ENCODE measurements around the gene FCGBP.

FCGBP gene

DNA sequence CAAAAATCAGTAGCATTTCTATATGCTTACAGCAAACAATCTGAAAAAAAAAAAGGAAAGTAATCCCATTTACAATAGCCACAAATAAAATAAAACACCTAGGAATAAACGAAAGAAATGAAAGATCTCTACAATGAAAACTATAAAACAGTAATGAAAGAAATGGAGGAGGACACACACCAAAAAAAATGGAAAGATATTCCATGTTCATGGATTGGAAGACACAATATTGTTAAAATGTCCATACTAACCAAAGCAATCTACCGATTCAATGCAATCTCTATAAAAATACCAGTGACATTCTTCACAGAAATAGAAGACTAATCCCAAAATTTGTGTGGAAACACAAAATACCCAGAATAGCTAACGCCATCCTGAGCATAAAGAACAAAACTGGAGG is 4.7 kb downstream of the FCGBP start:
- Histone ChIP-seq H3K27me3 (replicated peaks; ENCODE audit: control insufficient read depth, insufficient read depth, low read length) (no peaks in the 10 kb centered on the region), H3K36me3 (ENCODE audit: control insufficient read depth, insufficient read depth, low read length) (no peaks in the 10 kb centered on the region), H3K4me3 (replicated peaks; ENCODE audit: low read depth, low read length) (no peak overlapping the region)
- DNase-seq (ENCODE audit: extremely low read depth, insufficient read length), result no peak
- TF ChIP-seq, protein P1, sequence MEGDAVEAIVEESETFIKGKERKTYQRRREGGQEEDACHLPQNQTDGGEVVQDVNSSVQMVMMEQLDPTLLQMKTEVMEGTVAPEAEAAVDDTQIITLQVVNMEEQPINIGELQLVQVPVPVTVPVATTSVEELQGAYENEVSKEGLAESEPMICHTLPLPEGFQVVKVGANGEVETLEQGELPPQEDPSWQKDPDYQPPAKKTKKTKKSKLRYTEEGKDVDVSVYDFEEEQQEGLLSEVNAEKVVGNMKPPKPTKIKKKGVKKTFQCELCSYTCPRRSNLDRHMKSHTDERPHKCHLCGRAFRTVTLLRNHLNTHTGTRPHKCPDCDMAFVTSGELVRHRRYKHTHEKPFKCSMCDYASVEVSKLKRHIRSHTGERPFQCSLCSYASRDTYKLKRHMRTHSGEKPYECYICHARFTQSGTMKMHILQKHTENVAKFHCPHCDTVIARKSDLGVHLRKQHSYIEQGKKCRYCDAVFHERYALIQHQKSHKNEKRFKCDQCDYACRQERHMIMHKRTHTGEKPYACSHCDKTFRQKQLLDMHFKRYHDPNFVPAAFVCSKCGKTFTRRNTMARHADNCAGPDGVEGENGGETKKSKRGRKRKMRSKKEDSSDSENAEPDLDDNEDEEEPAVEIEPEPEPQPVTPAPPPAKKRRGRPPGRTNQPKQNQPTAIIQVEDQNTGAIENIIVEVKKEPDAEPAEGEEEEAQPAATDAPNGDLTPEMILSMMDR (IDR thresholded peaks at IDR 0.05; ENCODE audit: insufficient read depth, low read length, poor library complexity, severe bottlenecking), result no peak

DNA sequence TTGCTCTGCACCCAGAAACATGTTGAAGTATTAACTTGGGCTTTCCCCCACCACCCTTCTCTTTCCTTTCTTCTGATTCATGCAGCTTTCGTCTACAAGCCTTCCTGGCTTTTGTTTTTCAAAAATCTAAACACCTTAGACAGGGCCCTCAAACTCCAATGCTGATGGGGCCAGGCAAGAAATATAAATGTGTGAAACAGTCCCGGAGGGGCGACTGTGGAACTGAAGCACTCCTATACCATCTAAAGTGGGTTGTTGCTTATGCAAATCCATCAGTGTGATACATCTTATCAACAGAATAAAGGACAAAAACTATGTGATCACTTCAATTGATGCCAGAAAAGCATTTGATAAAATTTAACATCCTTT is 6.1 kb downstream of the FCGBP start:
- no peaks in the 10 kb centered on the region for H3K27me3 ChIP-seq (replicated peaks; ENCODE audit: control insufficient read depth, insufficient read depth, low read length)
- no peaks in the 10 kb centered on the region for H3K36me3 ChIP-seq (ENCODE audit: control insufficient read depth, insufficient read depth, low read length)
- TF ChIP-seq, protein P1 (IDR thresholded peaks at IDR 0.05; ENCODE audit: insufficient read depth, low read length, poor library complexity, severe bottlenecking), result no peak
- no peak overlapping the region for H3K4me3 ChIP-seq (replicated peaks; ENCODE audit: low read depth, low read length)
- no peak for DNase-seq (ENCODE audit: extremely low read depth, insufficient read length)

DNA sequence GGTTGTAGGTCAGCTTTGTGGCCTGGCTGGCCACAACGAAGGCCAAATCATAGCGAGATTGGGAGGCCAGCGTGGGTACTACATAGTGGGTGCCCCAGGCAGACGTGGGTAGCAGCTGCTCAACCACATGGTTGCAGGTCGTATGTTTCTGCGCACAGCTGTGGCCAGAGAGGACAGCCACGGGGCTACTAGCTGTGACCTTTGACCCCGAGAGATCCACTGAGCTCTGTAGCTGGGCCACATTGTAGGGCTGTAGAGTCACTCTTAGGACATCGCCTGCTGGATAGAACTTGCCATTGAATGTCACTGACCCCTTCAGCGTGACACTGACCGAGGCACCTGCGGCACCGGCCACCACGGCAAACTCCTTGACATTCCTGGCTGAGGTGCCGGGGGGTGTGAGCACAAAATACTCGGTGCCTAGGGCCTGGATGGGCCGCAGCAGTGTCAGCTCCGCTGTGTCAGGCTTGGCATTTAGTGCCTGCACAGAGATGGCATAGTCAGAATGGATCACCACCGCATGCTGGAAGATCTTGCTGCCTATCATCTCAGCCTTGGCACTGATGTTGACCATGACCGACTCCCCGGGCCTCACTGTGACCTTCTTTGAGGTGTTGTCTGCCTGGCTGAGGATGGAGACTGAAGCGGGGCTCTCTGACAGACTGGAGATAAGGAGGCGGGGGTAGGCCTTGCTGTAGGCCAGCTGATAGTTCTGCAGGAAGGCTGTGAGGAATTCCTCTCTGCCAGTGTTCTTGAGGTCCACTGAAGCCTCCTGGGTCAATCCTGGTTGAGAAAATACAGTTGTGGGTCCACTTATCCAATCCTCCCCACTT is 6.7 kb downstream of the FCGBP start:
- Histone ChIP-seq H3K4me3 (replicated peaks; ENCODE audit: low read depth, low read length) (no peak overlapping the region), H3K36me3 (ENCODE audit: control insufficient read depth, insufficient read depth, low read length) (no peaks in the 10 kb centered on the region), H3K27me3 (replicated peaks; ENCODE audit: control insufficient read depth, insufficient read depth, low read length) (no peaks in the 10 kb centered on the region)
- no peak for DNase-seq (ENCODE audit: extremely low read depth, insufficient read length)
- TF ChIP-seq, protein P1 (IDR thresholded peaks at IDR 0.05; ENCODE audit: insufficient read depth, low read length, poor library complexity, severe bottlenecking), result no peak

DNA sequence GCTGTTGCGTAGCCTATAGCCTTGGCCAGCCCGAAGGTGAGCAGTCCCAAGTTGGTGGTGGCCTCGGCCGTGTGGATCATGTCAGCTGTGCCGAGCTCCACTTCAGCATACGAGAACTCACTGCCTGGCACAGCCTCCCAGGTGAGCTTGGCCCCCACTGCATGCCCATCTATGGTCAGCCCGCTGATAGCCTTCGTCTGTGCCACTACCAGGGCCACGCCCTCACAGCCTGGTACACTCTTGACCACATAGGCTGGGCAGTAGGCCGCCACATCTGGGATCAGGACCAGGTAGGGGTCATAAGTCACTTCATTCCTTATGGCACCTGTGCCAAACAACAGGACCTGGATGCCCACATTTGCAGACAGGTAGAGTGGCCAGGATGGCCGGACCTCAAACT is 7.4 kb downstream of the FCGBP start:
- TF ChIP-seq, protein P1 (IDR thresholded peaks at IDR 0.05; ENCODE audit: insufficient read depth, low read length, poor library complexity, severe bottlenecking), result no peak
- no peaks in the 10 kb centered on the region for H3K36me3 ChIP-seq (ENCODE audit: control insufficient read depth, insufficient read depth, low read length)
- no peaks in the 10 kb centered on the region for H3K27me3 ChIP-seq (replicated peaks; ENCODE audit: control insufficient read depth, insufficient read depth, low read length)

DNA sequence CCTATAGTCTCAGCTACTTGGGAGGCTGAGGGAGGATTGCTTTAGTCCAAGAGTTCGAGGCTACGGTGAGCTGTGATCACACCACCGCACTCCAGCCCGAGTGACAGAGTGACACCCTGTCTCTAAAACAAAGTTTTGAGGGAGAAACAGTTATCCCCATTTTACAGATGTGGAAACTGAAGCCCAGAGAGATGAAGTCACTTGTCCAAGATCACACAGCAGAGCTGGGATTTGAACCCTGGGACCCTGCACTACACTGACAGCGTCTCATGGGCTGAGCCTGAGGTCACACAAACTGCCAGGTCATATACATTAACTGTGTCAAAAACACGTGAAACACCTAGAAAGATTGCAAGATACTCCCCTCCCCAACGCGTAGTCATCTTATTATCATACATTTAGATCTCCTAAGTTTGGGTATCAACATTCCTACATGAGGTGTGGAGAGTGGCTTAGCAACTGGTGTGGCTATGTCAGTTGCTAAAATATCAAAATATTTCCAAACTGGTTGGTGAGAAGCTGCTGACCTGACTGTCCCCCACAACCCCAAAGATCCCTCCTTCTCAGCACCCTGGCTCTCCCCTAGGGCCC is 8.2 kb downstream of the FCGBP start:
- no peak for DNase-seq (ENCODE audit: extremely low read depth, insufficient read length)
- Histone ChIP-seq H3K36me3 (ENCODE audit: control insufficient read depth, insufficient read depth, low read length) (no peaks in the 10 kb centered on the region), H3K27me3 (replicated peaks; ENCODE audit: control insufficient read depth, insufficient read depth, low read length) (no peaks in the 10 kb centered on the region), H3K4me3 (replicated peaks; ENCODE audit: low read depth, low read length) (no peak overlapping the region)
- TF ChIP-seq, protein P1 (IDR thresholded peaks at IDR 0.05; ENCODE audit: insufficient read depth, low read length, poor library complexity, severe bottlenecking), result no peak

More for the DNA sequence above, 7.4 kb downstream of the FCGBP start:
- H3K4me3 ChIP-seq (replicated peaks; ENCODE audit: low read depth, low read length), result no peak overlapping the region
- no peak for DNase-seq (ENCODE audit: extremely low read depth, insufficient read length)

All from GM06990 (cell line).